Left ventricle myocardium inferior (tissue), 1 donor: ENCODE data around the gene RIPOR2. TPM values are rescaled to one million over a fixed set of nuclear protein-coding genes. Genes with fewer than 3 reads are reported as not detected.

Experiments used
- DNase-seq: peaks from one replicate; pipeline ENCODE4 v3.0.0-alpha.2; 2020
- H3K27ac ChIP-seq: fragments of 200-600 bp; replicated peaks from 2 replicates; pipeline ENCODE4 v1.8.0; 2021
- H3K27me3 ChIP-seq: fragments of 200-600 bp; 2 replicates; pipeline ENCODE4 v1.8.0; 2021; ENCODE audit warnings: low read depth
- H3K36me3 ChIP-seq: fragments of 200-600 bp; 2 replicates; pipeline ENCODE4 v1.8.0; 2021
- H3K4me1 ChIP-seq: fragments of 200-600 bp; 2 replicates; pipeline ENCODE4 v1.8.0; 2021
- H3K4me3 ChIP-seq: fragments of 200-600 bp; 2 replicates; pipeline ENCODE4 v1.8.0; 2021; ENCODE audit warnings: mild to moderate bottlenecking, moderate library complexity
- H3K9me3 ChIP-seq: fragments of 200-600 bp; replicated peaks from 2 replicates; pipeline ENCODE4 v1.8.0; 2021
- CTCF ChIP-seq: fragments of 200-600 bp; IDR thresholded peaks from 2 replicates; pipeline ENCODE4 v1.8.0; 2021; ENCODE audit warnings: antibody characterized with exemption, mild to moderate bottlenecking, borderline replicate concordance
- intact Hi-C: fragments of 100-400 bp; cut with micrococcal nuclease; formaldehyde crosslinking; loops from one replicate; pipeline ENCODE4 v1.11.0; 2022
- total RNA-seq: library from RNA; stranded (reverse); fragmentation: NEBNext Ultra II Directional; extraction: Animal tissue kit (Norgen Biotek cat#: 25700); gene quantifications from one replicate; pipeline ENCODE4 v1.2.1, GENCODE V29; 2021
- donor health status: DM: no; HTN: yes; CAD: no; lungs with severe emphysema.

RIPOR2 gene
- total RNA-seq, 1 donor from 2014 or later, result 3.1 TPM

GRCh38 chr6:24960991-24961475, 25.3 kb upstream of the RIPOR2 start:
- H3K4me3 ChIP-seq, result no peak overlapping the region
- no peaks in the 10 kb centered on the region for H3K27me3 ChIP-seq
- H3K4me1 ChIP-seq, result no peaks in the 10 kb centered on the region
- H3K36me3 ChIP-seq, result no peaks in the 10 kb centered on the region
- intact Hi-C loops, result no loop called here
- no peak for DNase-seq
- no peaks in the 10 kb centered on the region for H3K9me3 ChIP-seq
- no peak overlapping the region for H3K27ac ChIP-seq
- no peak for TF ChIP-seq CTCF

GRCh38 chr6:24959319-24959718, 23.6 kb upstream of the RIPOR2 start:
- Histone ChIP-seq H3K9me3 (no peaks in the 10 kb centered on the region), H3K4me3 (no peak overlapping the region), H3K27me3 (no peaks in the 10 kb centered on the region), H3K27ac (no peak overlapping the region), H3K4me1 (no peaks in the 10 kb centered on the region), H3K36me3 (no peaks in the 10 kb centered on the region)
- TF ChIP-seq CTCF, result no peak
- intact Hi-C loops, result no loop called here
- DNase-seq, result no peak

GRCh38 chr6:24957199-24957598, 21.4 kb upstream of the RIPOR2 start:
- no peaks in the 10 kb centered on the region for H3K9me3 ChIP-seq
- no peak overlapping the region for H3K4me3 ChIP-seq
- no peak for TF ChIP-seq CTCF
- no peaks in the 10 kb centered on the region for H3K4me1 ChIP-seq
- no peak for DNase-seq
- intact Hi-C loops, result no loop called here
- no peaks in the 10 kb centered on the region for H3K27me3 ChIP-seq
- H3K27ac ChIP-seq, result no peak overlapping the region
- H3K36me3 ChIP-seq, result no peaks in the 10 kb centered on the region

GRCh38 chr6:24953726-24954125, 18.0 kb upstream of the RIPOR2 start:
- intact Hi-C loops, result no loop called here
- Histone ChIP-seq H3K4me3 (no peak overlapping the region), H3K4me1 (no peaks in the 10 kb centered on the region), H3K27ac (no peak overlapping the region), H3K9me3 (no peaks in the 10 kb centered on the region), H3K27me3 (no peaks in the 10 kb centered on the region), H3K36me3 (no peaks in the 10 kb centered on the region)
- no peak for DNase-seq
- TF ChIP-seq CTCF, result no peak

DNA sequence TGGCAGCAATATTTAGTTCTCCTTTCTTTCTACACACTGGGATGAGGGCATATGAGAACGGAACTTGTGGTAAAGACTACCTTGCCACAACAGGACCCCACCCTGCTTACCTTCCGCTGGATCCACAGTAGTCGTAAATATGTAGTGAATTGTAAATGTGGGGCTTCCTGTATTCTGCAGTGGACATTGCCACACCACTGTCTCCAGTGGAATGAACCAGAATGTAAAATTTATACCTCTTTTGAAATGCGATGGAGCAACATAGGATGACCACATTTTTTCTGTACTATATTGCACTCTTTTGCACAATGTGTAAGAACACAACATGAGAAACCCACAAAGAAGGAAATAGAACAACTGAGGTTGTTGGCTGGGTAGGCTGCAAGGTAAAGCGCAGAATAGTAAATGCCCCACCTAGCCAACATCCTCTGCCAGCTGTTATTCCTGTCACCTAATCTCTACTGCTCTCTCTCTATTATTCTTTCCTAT, 16.1 kb upstream of the RIPOR2 start:
- Histone ChIP-seq H3K27me3 (no peaks in the 10 kb centered on the region), H3K4me3 (no peak overlapping the region), H3K4me1 (no peaks in the 10 kb centered on the region), H3K27ac (no peak overlapping the region), H3K9me3 (no peaks in the 10 kb centered on the region), H3K36me3 (no peaks in the 10 kb centered on the region)
- DNase-seq, result no peak
- intact Hi-C loops, result no loop called here
- TF ChIP-seq CTCF, result no peak
